ENCODE data around the gene MRPL11.

MRPL11 gene

GRCh38 chr11:66428933-66429332 lies 9.7 kb downstream of the MRPL11 start:
- no peak for DNase-seq

- no peak for DNase-seq
Observed at GRCh38 chr11:66426314-66426713, 12.3 kb downstream of the MRPL11 start.

- DNase-seq: peak; percentile 87 to 89
Observed at GRCh38 chr11:66421492-66422205, 17.0 kb downstream of the MRPL11 start.

GRCh38 chr11:66420671-66421476 lies 17.8 kb downstream of the MRPL11 start, which contains the start of gene NPAS4:
TSS of gene NPAS4 (plus strand) at chr11:66421035. CDS start at chr11:66421180, 145 bp downstream.
- DNase-seq: no peak

- DNase-seq: no peak
Observed at GRCh38 chr11:66419825-66420224, 18.8 kb downstream of the MRPL11 start.

GRCh38 chr11:66418986-66419308 lies 19.7 kb downstream of the MRPL11 start:
- no peak for DNase-seq

GRCh38 chr11:66418168-66418985 lies 20.3 kb downstream of the MRPL11 start:
- DNase-seq: peak; percentile 76 to 79

- peak; percentile 48 to 58 for DNase-seq
Observed at GRCh38 chr11:66417000-66417399, 21.6 kb downstream of the MRPL11 start.

GRCh38 chr11:66415423-66415822 lies 23.2 kb downstream of the MRPL11 start:
- DNase-seq: no peak

GRCh38 chr11:66414120-66414934 lies 24.3 kb downstream of the MRPL11 start:
- DNase-seq: no peak

- DNase-seq: no peak
Observed at GRCh38 chr11:66413167-66413566, 25.5 kb downstream of the MRPL11 start.

GRCh38 chr11:66412110-66412509 lies 26.5 kb downstream of the MRPL11 start:
- DNase-seq: no peak

- DNase-seq: no peak
Observed at GRCh38 chr11:66411323-66411722, 27.3 kb downstream of the MRPL11 start.

- DNase-seq: no peak
Observed at GRCh38 chr11:66410191-66410590, 28.5 kb downstream of the MRPL11 start.

- no peak for DNase-seq
Observed at GRCh38 chr11:66409226-66409625, 29.4 kb downstream of the MRPL11 start.

GRCh38 chr11:66408488-66409214 lies 30.0 kb downstream of the MRPL11 start:
- peak; percentile 98 for DNase-seq

GRCh38 chr11:66407651-66408050 lies 31.0 kb downstream of the MRPL11 start:
- DNase-seq: no peak

GRCh38 chr11:66393954-66394353 lies 44.7 kb downstream of the MRPL11 start:
- no peak for DNase-seq

GRCh38 chr11:66391322-66391721 lies 47.3 kb downstream of the MRPL11 start:
- DNase-seq: no peak

GRCh38 chr11:66388780-66389386 lies 49.8 kb downstream of the MRPL11 start:
- peak; percentile 67 to 74 for DNase-seq

Measured in stimulated activated CD4-positive, alpha-beta T cell treated with anti-CD3 and anti-CD28 coated beads, Interleukin-2, amount 100 ng/mL, for 24 hours (primary cell).